Left lung (tissue), 10 donors: ENCODE results near the gene ZKSCAN1. TPM values are rescaled to one million over a fixed set of nuclear protein-coding genes. Genes with fewer than 3 reads are reported as not detected.

ENCODE experiments used
- ATAC-seq: fragments of 200-7000 bp; cut with Tn5 transposase; one replicate; pipeline ENCODE4 v1.9.1; 2020; ENCODE audit warnings: moderate library complexity
- DNase-seq, 4 donors: peaks; one replicate each; pipeline ENCODE4 v3.0.0-alpha.2; 2013 to 2020
- H3K27ac ChIP-seq, 2 donors: fragments of 200-600 bp; sonication (generic) in 1 of 2; one replicate each; pipeline versions ENCODE4 v1.5.0 to v1.8.0; 2020 to 2021
- H3K27me3 ChIP-seq, 2 donors: fragments of 200-600 bp; sonication (generic) in 1 of 2; one replicate each; pipeline versions ENCODE4 v1.5.0 to v1.8.0; 2020 to 2021
- H3K36me3 ChIP-seq, 2 donors: fragments of 200-600 bp; sonication (generic) in 1 of 2; one replicate each; pipeline versions ENCODE4 v1.5.0 to v1.8.0; 2020 to 2021
- H3K4me1 ChIP-seq, 2 donors: fragments of 200-600 bp; one replicate each; pipeline ENCODE4 v1.8.0; 2021
- H3K4me3 ChIP-seq, 2 donors: fragments of 200-600 bp; sonication (generic) in 1 of 2; one replicate each; pipeline versions ENCODE4 v1.5.0 to v1.8.0; 2020 to 2021; ENCODE audit warnings: mild to moderate bottlenecking in 1 of 2
- H3K9me3 ChIP-seq, 2 donors: fragments of 200-600 bp; sonication (generic) in 1 of 2; one replicate each; pipeline versions ENCODE4 v1.5.0 to v1.8.0; 2020 to 2021
- intact Hi-C, 2 donors: fragments of 100-400 bp; cut with DNase I; formaldehyde crosslinking; loops; one replicate each; pipeline versions ENCODE4 v1.11.2 to v1.14.2; 2022
- polyA plus RNA-seq, 6 donors: library from polyadenylated mRNA; unstranded; fragments of 120-200 nt; gene quantifications; one replicate each; pipeline ENCODE4 v1.2.1, GENCODE V29; 2013; ENCODE audit not compliant: insufficient read length in 6 of 6
- total RNA-seq, 2 donors: library from RNA; stranded (reverse); fragmentation: NEBNext Ultra II Directional; extraction: Animal tissue kit (Norgen Biotek cat#: 25700); gene quantifications; one replicate each; pipeline ENCODE4 v1.2.1, GENCODE V29; 2021
- TF ChIP-seq, protein P1 (sequence below), 2 donors: fragments of 200-600 bp; sonication (generic) in 1 of 2; IDR thresholded peaks; one replicate each; pipeline versions ENCODE4 v1.5.0 to v1.8.0; 2021; ENCODE audit warnings: antibody characterized with exemption in 2 of 2
- donor health status: DM: no; HTN: yes; CAD: no.
- donor health status: DM: no; HTN: no; CAD: no.

The ZKSCAN1 gene
- total and polyA plus RNA-seq, 8 donors: 46.7 to 137 (median 87.7) TPM

DNA sequence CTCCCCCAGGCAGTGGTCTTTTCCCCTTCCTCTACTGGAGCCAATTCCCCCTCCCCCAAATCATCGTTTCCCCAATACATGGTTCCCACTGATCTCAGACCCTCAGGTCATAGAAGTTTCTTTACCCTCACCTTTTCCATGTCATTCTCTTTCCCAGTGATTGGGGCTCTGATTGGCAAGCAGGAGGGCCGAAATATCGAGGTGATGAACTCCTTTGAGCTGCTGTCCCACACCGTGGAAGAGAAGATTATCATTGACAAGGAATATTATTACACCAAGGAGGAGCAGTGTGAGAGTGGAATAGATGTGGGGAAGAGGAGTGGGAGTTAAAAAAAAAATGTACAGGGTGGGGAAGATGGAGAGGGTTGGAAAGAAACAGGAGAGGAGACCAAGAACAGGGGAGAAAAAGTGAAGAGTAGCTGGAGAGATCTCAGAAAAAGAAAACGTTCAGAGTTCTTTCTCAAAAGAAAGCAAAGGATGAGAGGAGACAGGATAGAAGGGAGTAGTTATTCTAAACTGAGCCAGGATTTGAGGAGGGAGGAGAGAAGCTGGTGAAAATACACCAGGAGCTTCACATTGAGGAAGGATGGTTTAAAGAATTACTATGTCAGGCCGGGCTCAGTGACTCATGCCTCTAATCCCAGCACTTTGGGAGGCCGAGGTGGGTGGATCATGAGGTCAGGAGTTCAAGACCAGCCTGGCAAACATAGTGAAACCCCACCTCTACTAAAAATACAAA, 74.2 kb downstream of the ZKSCAN1 start:
- peaks cover 0 to 44% of the 10 kb centered on the region in 2 donors for H3K36me3 ChIP-seq
- TF ChIP-seq, protein P1, sequence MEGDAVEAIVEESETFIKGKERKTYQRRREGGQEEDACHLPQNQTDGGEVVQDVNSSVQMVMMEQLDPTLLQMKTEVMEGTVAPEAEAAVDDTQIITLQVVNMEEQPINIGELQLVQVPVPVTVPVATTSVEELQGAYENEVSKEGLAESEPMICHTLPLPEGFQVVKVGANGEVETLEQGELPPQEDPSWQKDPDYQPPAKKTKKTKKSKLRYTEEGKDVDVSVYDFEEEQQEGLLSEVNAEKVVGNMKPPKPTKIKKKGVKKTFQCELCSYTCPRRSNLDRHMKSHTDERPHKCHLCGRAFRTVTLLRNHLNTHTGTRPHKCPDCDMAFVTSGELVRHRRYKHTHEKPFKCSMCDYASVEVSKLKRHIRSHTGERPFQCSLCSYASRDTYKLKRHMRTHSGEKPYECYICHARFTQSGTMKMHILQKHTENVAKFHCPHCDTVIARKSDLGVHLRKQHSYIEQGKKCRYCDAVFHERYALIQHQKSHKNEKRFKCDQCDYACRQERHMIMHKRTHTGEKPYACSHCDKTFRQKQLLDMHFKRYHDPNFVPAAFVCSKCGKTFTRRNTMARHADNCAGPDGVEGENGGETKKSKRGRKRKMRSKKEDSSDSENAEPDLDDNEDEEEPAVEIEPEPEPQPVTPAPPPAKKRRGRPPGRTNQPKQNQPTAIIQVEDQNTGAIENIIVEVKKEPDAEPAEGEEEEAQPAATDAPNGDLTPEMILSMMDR (IDR thresholded peaks at IDR 0.05): no peak
- peak overlapping the region; percentile 88 to 90 for H3K4me3 ChIP-seq
- peak overlapping the region; percentile 72 to 83 for H3K27ac ChIP-seq
- ATAC-seq (no peak), DNase-seq (no peak)
- peaks cover 0 to 32% of the 10 kb centered on the region in 2 donors for H3K4me1 ChIP-seq
- H3K9me3 ChIP-seq: no peaks in the 10 kb centered on the region
- intact Hi-C loops: no loop called here
- H3K27me3 ChIP-seq: no peaks in the 10 kb centered on the region

DNA sequence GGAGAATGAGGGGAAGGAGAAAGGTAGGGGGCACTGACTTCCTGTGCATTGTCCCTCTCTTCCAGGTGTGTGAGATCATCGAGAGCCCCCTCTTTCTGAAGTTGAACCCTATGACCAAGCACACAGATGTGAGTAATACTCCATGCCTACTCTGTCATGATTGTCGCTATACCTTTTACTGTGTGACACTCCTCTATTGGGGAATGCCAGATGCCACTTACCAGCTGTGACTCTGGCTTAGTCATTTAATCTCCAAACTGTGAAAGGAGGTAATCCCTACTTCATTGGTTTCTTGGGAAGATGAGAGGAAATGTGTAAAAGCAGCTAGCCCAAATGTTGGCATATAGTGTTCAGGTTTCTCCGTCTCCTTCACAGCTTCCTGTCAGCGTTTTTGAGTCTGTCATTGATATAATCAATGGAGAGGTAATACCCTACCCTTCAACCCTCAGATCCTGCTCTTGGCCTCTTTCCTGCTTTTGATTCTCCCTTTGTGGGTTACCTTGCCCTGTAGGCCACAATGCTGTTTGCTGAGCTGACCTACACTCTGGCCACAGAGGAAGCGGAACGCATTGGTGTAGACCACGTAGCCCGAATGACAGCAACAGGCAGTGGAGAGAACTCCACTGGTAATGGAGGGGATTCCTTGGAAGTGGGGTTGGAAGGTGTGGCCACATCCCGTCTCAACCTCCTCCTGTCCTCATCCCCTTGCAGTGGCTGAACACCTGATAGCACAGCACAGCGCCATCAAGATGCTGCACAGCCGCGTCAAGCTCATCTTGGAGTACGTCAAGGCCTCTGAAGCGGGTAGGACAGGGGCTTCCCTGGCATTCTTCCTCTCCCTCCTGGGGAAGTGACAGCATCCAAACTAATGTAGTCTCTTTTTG, 75.4 kb downstream of the ZKSCAN1 start:
- ATAC-seq (no peak), DNase-seq (no peak)
- Histone ChIP-seq H3K4me1 (peaks cover 0 to 32% of the 10 kb centered on the region in 2 donors), H3K27me3 (no peaks in the 10 kb centered on the region), H3K9me3 (no peaks in the 10 kb centered on the region), H3K4me3 (no peak overlapping the region), H3K27ac (no peak overlapping the region), H3K36me3 (peaks cover 9 to 56% of the 10 kb centered on the region in 2 donors)
- TF ChIP-seq, protein P1 (IDR thresholded peaks at IDR 0.05): no peak
- intact Hi-C loops: no loop called here

Other genes starting within 250 kb of the ZKSCAN1 start
- gene CYP3A4, start 231.4 kb upstream of the ZKSCAN1 start, total RNA-seq: not detected
- gene CYP3A4, start 231.4 kb upstream of the ZKSCAN1 start, polyA plus RNA-seq: under 1 TPM; 0.17 to 0.39 (median 0.25) TPM
- gene CYP3A43, start 187.6 kb upstream of the ZKSCAN1 start, total RNA-seq: not detected
- gene CYP3A43, start 187.6 kb upstream of the ZKSCAN1 start, polyA plus RNA-seq: under 1 TPM; 0.21 to 0.53 (median 0.37) TPM
- under 1 TPM in 1 of 2 donors, not detected in 1; 0.94 TPM for gene OR2AE1, start 138.6 kb upstream of the ZKSCAN1 start, total RNA-seq
- under 1 TPM in 2 of 6 donors, not detected in 4; 0.13 to 0.18 TPM for gene OR2AE1, start 138.6 kb upstream of the ZKSCAN1 start, polyA plus RNA-seq
- gene TRIM4, start 96.1 kb upstream of the ZKSCAN1 start, total RNA-seq: 10 to 100 TPM; 23.6 to 27.0 TPM
- 10 to 100 TPM; 35.3 to 45.2 (median 38.9) TPM for gene TRIM4, start 96.1 kb upstream of the ZKSCAN1 start, polyA plus RNA-seq
- under 1 TPM in 1 of 2 donors, not detected in 1; 0.24 TPM for gene GJC3, start 86.0 kb upstream of the ZKSCAN1 start, total RNA-seq
- 1 to 10 TPM in 4 of 6 donors, under 1 TPM in 2; 0.98 to 1.3 (median 1.1) TPM for gene GJC3, start 86.0 kb upstream of the ZKSCAN1 start, polyA plus RNA-seq
- 10 to 100 TPM in 1 of 2 donors, 1 to 10 TPM in 1; 5.0 to 40.3 TPM for gene AZGP1, start 39.6 kb upstream of the ZKSCAN1 start, total RNA-seq
- gene AZGP1, start 39.6 kb upstream of the ZKSCAN1 start, polyA plus RNA-seq: 100 to 1,000 TPM in 1 of 6 donors, 1 to 10 TPM in 2, under 1 TPM in 3; 0.29 to 110 (median 0.94) TPM
- 10 to 100 TPM in 1 of 2 donors, 1 to 10 TPM in 1; 6.5 to 12.0 TPM for gene ZSCAN21, start 34.2 kb downstream of the ZKSCAN1 start, total RNA-seq
- 10 to 100 TPM; 23.6 to 27.1 (median 24.4) TPM for gene ZSCAN21, start 34.2 kb downstream of the ZKSCAN1 start, polyA plus RNA-seq
- gene ZNF3, start 66.1 kb downstream of the ZKSCAN1 start, total RNA-seq: 10 to 100 TPM; 22.5 to 24.9 TPM
- 10 to 100 TPM; 46.8 to 53.1 (median 50.4) TPM for gene ZNF3, start 66.1 kb downstream of the ZKSCAN1 start, polyA plus RNA-seq
- gene COPS6, start 73.4 kb downstream of the ZKSCAN1 start, total RNA-seq: 10 to 100 TPM; 74.2 to 89.5 TPM
- 100 to 1,000 TPM; 113 to 139 (median 115) TPM for gene COPS6, start 73.4 kb downstream of the ZKSCAN1 start, polyA plus RNA-seq
- 10 to 100 TPM; 53.7 to 89.3 TPM for gene MCM7, start 85.8 kb downstream of the ZKSCAN1 start, total RNA-seq
- gene MCM7, start 85.8 kb downstream of the ZKSCAN1 start, polyA plus RNA-seq: 100 to 1,000 TPM; 131 to 152 (median 141) TPM
- 10 to 100 TPM; 16.7 to 18.2 TPM for gene AP4M1, start 86.0 kb downstream of the ZKSCAN1 start, total RNA-seq
- 10 to 100 TPM; 37.1 to 40.2 (median 38.6) TPM for gene AP4M1, start 86.0 kb downstream of the ZKSCAN1 start, polyA plus RNA-seq
- 10 to 100 TPM; 43.5 to 45.3 TPM for gene TAF6, start 103.8 kb downstream of the ZKSCAN1 start, total RNA-seq
- 10 to 100 TPM; 48.9 to 69.2 (median 59.9) TPM for gene TAF6, start 103.8 kb downstream of the ZKSCAN1 start, polyA plus RNA-seq
- 10 to 100 TPM; 15.1 to 19.4 TPM for gene CNPY4, start 104.0 kb downstream of the ZKSCAN1 start, total RNA-seq
- gene CNPY4, start 104.0 kb downstream of the ZKSCAN1 start, polyA plus RNA-seq: 10 to 100 TPM; 38.8 to 54.1 (median 41.8) TPM
- 1 to 10 TPM; 2.1 to 2.8 TPM for gene MBLAC1, start 111.4 kb downstream of the ZKSCAN1 start, total RNA-seq
- gene MBLAC1, start 111.4 kb downstream of the ZKSCAN1 start, polyA plus RNA-seq: 1 to 10 TPM; 1.2 to 2.0 (median 1.6) TPM
- 100 to 1,000 TPM; 103 to 120 TPM for gene LAMTOR4, start 133.3 kb downstream of the ZKSCAN1 start, total RNA-seq
- gene LAMTOR4, start 133.3 kb downstream of the ZKSCAN1 start, polyA plus RNA-seq: 100 to 1,000 TPM in 2 of 6 donors, 10 to 100 TPM in 4; 85.9 to 110 (median 97.5) TPM
- gene TRAPPC14, start 143.1 kb downstream of the ZKSCAN1 start, total RNA-seq: 10 to 100 TPM; 23.3 to 30.1 TPM
- gene TRAPPC14, start 143.1 kb downstream of the ZKSCAN1 start, polyA plus RNA-seq: 10 to 100 TPM; 16.0 to 20.4 (median 18.5) TPM
- gene GAL3ST4, start 153.0 kb downstream of the ZKSCAN1 start, total RNA-seq: 10 to 100 TPM; 17.1 to 18.9 TPM
- gene GAL3ST4, start 153.0 kb downstream of the ZKSCAN1 start, polyA plus RNA-seq: 10 to 100 TPM; 14.8 to 26.0 (median 21.1) TPM
- gene GPC2, start 161.8 kb downstream of the ZKSCAN1 start, total RNA-seq: 1 to 10 TPM; 2.5 to 3.5 TPM
- 10 to 100 TPM in 4 of 6 donors, 1 to 10 TPM in 2; 7.8 to 17.0 (median 10.8) TPM for gene GPC2, start 161.8 kb downstream of the ZKSCAN1 start, polyA plus RNA-seq
- gene STAG3, start 162.3 kb downstream of the ZKSCAN1 start, total RNA-seq: 1 to 10 TPM in 1 of 2 donors, under 1 TPM in 1; 0.96 to 3.7 TPM
- gene STAG3, start 162.3 kb downstream of the ZKSCAN1 start, polyA plus RNA-seq: 10 to 100 TPM; 18.1 to 27.3 (median 24.0) TPM
- under 1 TPM; 0.41 to 0.42 TPM for gene PVRIG, start 204.4 kb downstream of the ZKSCAN1 start, total RNA-seq
- 1 to 10 TPM; 4.0 to 9.1 (median 8.2) TPM for gene PVRIG, start 204.4 kb downstream of the ZKSCAN1 start, polyA plus RNA-seq